Activated naive CD4-positive, alpha-beta T cell treated with anti-CD3 and anti-CD28 coated beads for 36 hours (primary cell): ENCODE measurements around the gene PLCXD1. TPM values are rescaled to one million over a fixed set of nuclear protein-coding genes. Genes with fewer than 3 reads are reported as not detected.
"Not testable (repeated sequence)": the region's sequence is repeated elsewhere in the genome, so short reads cannot be mapped to it uniquely, and the experiment has no call there.

Experiments used
- CTCF ChIA-PET: fragments of 350-600 bp; sonication (Branson Sonifier 250); formaldehyde crosslinking; loops from one replicate; lab custom pipeline; 2021; ENCODE audit warnings: antibody characterized with exemption; lab: Charles Lee
- DNase-seq: peaks from one replicate; pipeline ENCODE4 v3.0.0-alpha.2; 2020
- H3K27ac Mint-ChIP-seq: one replicate; pipeline ENCODE4 v1.8.0; 2021; ENCODE audit warnings: mild to moderate bottlenecking, mixed read lengths
- H3K27me3 Mint-ChIP-seq: one replicate; pipeline ENCODE4 v1.8.0; 2021; ENCODE audit warnings: low read depth, mixed read lengths
- H3K36me3 Mint-ChIP-seq: one replicate; pipeline ENCODE4 v1.8.0; 2021; ENCODE audit warnings: low read depth, mixed read lengths
- H3K4me1 Mint-ChIP-seq: one replicate; pipeline ENCODE4 v1.8.0; 2021; ENCODE audit warnings: low read depth, mixed read lengths
- H3K4me3 Mint-ChIP-seq: one replicate; pipeline ENCODE4 v1.8.0; 2021; ENCODE audit warnings: mild to moderate bottlenecking, moderate library complexity, mixed read lengths
- H3K9me3 Mint-ChIP-seq: one replicate; pipeline ENCODE4 v1.8.0; 2021; ENCODE audit warnings: mixed read lengths
- intact Hi-C: fragments of 100-400 bp; cut with micrococcal nuclease; formaldehyde crosslinking; loops from one replicate; pipeline ENCODE4 v1.15.1; 2023
- total RNA-seq, 2 experiments: library from RNA; stranded (reverse); gene quantifications; one replicate each; pipeline ENCODE4 v1.2.3, GENCODE V29; 2021

Gene PLCXD1
- total RNA-seq, 2 experiments from 2014 or later, result 63.5 to 67.7 TPM

- Mint-ChIP-seq H3K27me3 (no peaks in the 10 kb centered on the region), H3K9me3 (no peaks in the 10 kb centered on the region), H3K36me3 (no peaks in the 10 kb centered on the region), H3K4me1 (peaks cover 3% of the 10 kb centered on the region), H3K27ac (no peak overlapping the region), H3K4me3 (no peak overlapping the region)
- intact Hi-C loops, result no loop called here
- no peak for DNase-seq
- CTCF ChIA-PET, result no interaction called here
These were observed 10.3 kb upstream of the PLCXD1 start for GRCh38 chrX:270848-271367.

GRCh38 chrX:274904-275475 is 6.2 kb upstream of the PLCXD1 start:
- Mint-ChIP-seq H3K36me3 (no peaks in the 10 kb centered on the region), H3K9me3 (no peaks in the 10 kb centered on the region), H3K4me1 (peaks cover 15% of the 10 kb centered on the region), H3K27me3 (no peaks in the 10 kb centered on the region), H3K27ac (no peak overlapping the region), H3K4me3 (peak overlapping the region; percentile 45)
- intact Hi-C loops, result no loop called here
- CTCF ChIA-PET, result no interaction called here
- DNase-seq, result no peak

- Mint-ChIP-seq H3K9me3 (no peaks in the 10 kb centered on the region), H3K4me1 (peaks cover 15% of the 10 kb centered on the region), H3K36me3 (no peaks in the 10 kb centered on the region), H3K27me3 (no peaks in the 10 kb centered on the region), H3K27ac (no peak overlapping the region), H3K4me3 (peak overlapping the region; percentile 45)
- intact Hi-C loops, result no loop called here
- DNase-seq, result no peak
- CTCF ChIA-PET, result no interaction called here
These were observed 5.7 kb upstream of the PLCXD1 start for GRCh38 chrX:275476-275966.

GRCh38 chrX:275967-276580 is 5.1 kb upstream of the PLCXD1 start:
- no peak overlapping the region for H3K27ac Mint-ChIP-seq
- H3K4me3 Mint-ChIP-seq, result peak overlapping the region; percentile 74
- no peaks in the 10 kb centered on the region for H3K36me3 Mint-ChIP-seq
- no peaks in the 10 kb centered on the region for H3K27me3 Mint-ChIP-seq
- peak; percentile 40 for DNase-seq
- intact Hi-C loops, result no loop called here
- CTCF ChIA-PET, result no interaction called here
- peaks cover 15% of the 10 kb centered on the region for H3K4me1 Mint-ChIP-seq
- no peaks in the 10 kb centered on the region for H3K9me3 Mint-ChIP-seq

GRCh38 chrX:276581-277201 is 4.5 kb upstream of the PLCXD1 start:
- H3K27ac Mint-ChIP-seq, result no peak overlapping the region
- peaks cover 19% of the 10 kb centered on the region for H3K4me1 Mint-ChIP-seq
- CTCF ChIA-PET, result no interaction called here
- H3K9me3 Mint-ChIP-seq, result no peaks in the 10 kb centered on the region
- no peaks in the 10 kb centered on the region for H3K36me3 Mint-ChIP-seq
- peak; percentile 58 for DNase-seq
- intact Hi-C loops, result no loop called here
- H3K27me3 Mint-ChIP-seq, result no peaks in the 10 kb centered on the region
- peak overlapping the region; percentile 74 for H3K4me3 Mint-ChIP-seq

- intact Hi-C loops, H3K4me3 Mint-ChIP-seq, DNase-seq: not testable (repeated sequence)
These were observed 1.2 kb upstream of the PLCXD1 start for GRCh38 chrX:279757-280604.

GRCh38 chrX:280722-281121 is 459 bp upstream of the PLCXD1 start:
- intact Hi-C loops, DNase-seq, H3K27me3 Mint-ChIP-seq, H3K27ac Mint-ChIP-seq, H3K4me3 Mint-ChIP-seq, CTCF ChIA-PET, H3K9me3 Mint-ChIP-seq: not testable (repeated sequence)
- H3K36me3 Mint-ChIP-seq, result peaks cover 17% of the 10 kb centered on the region
- peaks cover 26% of the 10 kb centered on the region for H3K4me1 Mint-ChIP-seq

More at GRCh38 chrX:279757-280604, 1.2 kb upstream of the PLCXD1 start:
- CTCF ChIA-PET, H3K27me3 Mint-ChIP-seq, H3K9me3 Mint-ChIP-seq, H3K27ac Mint-ChIP-seq: not testable (repeated sequence)
- H3K4me1 Mint-ChIP-seq, result peaks cover 24% of the 10 kb centered on the region
- peaks cover 10% of the 10 kb centered on the region for H3K36me3 Mint-ChIP-seq

GRCh38 chrX:282000-282681 is 960 bp downstream of the PLCXD1 start:
- H3K36me3 Mint-ChIP-seq, result peaks cover 26% of the 10 kb centered on the region
- intact Hi-C loops, result loop anchor here (2.0 kb wide), 1 partner anchor 105 kb away; the partner anchor contains the start of gene PPP2R3B
- DNase-seq, H3K9me3 Mint-ChIP-seq, H3K27me3 Mint-ChIP-seq, CTCF ChIA-PET: not testable (repeated sequence)
- peak overlapping the region; percentile 77 for H3K4me3 Mint-ChIP-seq
- H3K4me1 Mint-ChIP-seq, result peaks cover 34% of the 10 kb centered on the region
- peak overlapping the region; percentile 75 for H3K27ac Mint-ChIP-seq

- intact Hi-C loops, result loop anchor here (1.0 to 2.0 kb wide), 2 partner anchors 35 to 104 kb away; partner anchors contain the start of genes GTPBP6 and PPP2R3B
- H3K27me3 Mint-ChIP-seq, result no peaks in the 10 kb centered on the region
- peak overlapping the region; percentile 96 for H3K4me3 Mint-ChIP-seq
- H3K36me3 Mint-ChIP-seq, result peaks cover 27% of the 10 kb centered on the region
- H3K27ac Mint-ChIP-seq, result peak overlapping the region; percentile 98
- CTCF ChIA-PET, result no interaction called here
- DNase-seq, result peak; percentile 96
- H3K9me3 Mint-ChIP-seq, result no peaks in the 10 kb centered on the region
- H3K4me1 Mint-ChIP-seq, result peaks cover 34% of the 10 kb centered on the region
These were observed 2.1 kb downstream of the PLCXD1 start for GRCh38 chrX:283115-283845.

GRCh38 chrX:285076-285677 is 4.0 kb downstream of the PLCXD1 start:
- peaks cover 22% of the 10 kb centered on the region for H3K4me1 Mint-ChIP-seq
- DNase-seq, result no peak
- CTCF ChIA-PET, result no interaction called here
- H3K9me3 Mint-ChIP-seq, result no peaks in the 10 kb centered on the region
- intact Hi-C loops, result no loop called here
- peak overlapping the region; percentile 96 for H3K4me3 Mint-ChIP-seq
- H3K27me3 Mint-ChIP-seq, result no peaks in the 10 kb centered on the region
- H3K27ac Mint-ChIP-seq, result no peak overlapping the region
- H3K36me3 Mint-ChIP-seq, result peaks cover 32% of the 10 kb centered on the region

- Mint-ChIP-seq H3K4me3 (no peak overlapping the region), H3K36me3 (peaks cover 44% of the 10 kb centered on the region), H3K27ac (no peak overlapping the region), H3K4me1 (peaks cover 18% of the 10 kb centered on the region), H3K27me3 (no peaks in the 10 kb centered on the region), H3K9me3 (no peaks in the 10 kb centered on the region)
- intact Hi-C loops, result no loop called here
- DNase-seq, result no peak
- CTCF ChIA-PET, result no interaction called here
These were observed 6.5 kb downstream of the PLCXD1 start for GRCh38 chrX:287670-288069.
